CD4-positive, alpha-beta memory T cell (primary cell): Measurements from ENCODE around the gene FOXL3. TPM values are rescaled to one million over a fixed set of nuclear protein-coding genes. Genes with fewer than 3 reads are reported as not detected.
A peak's percentile ranks its signal among the peaks of the same experiment; 100 is the strongest.
"Not testable (repeated sequence)": the region's sequence is repeated elsewhere in the genome, so short reads cannot be mapped to it uniquely, and the experiment has no call there.

Source experiments
- CTCF ChIA-PET: fragments of 350-600 bp; sonication (Branson Sonifier 250); formaldehyde crosslinking; loops from one replicate; lab custom pipeline; 2021; ENCODE audit warnings: inconsistent platforms; ENCODE audit not compliant: partially characterized antibody; lab: Charles Lee
- POLR2A ChIA-PET: fragments of 350-600 bp; sonication (Branson Sonifier 250); formaldehyde crosslinking; loops from one replicate; lab custom pipeline; 2021; ENCODE audit not compliant: partially characterized antibody; lab: Charles Lee
- DNase-seq, 5 donors: peaks; one replicate each; pipeline versions ENCODE4 v3.0.0 to v3.0.0-alpha.2; 2020 to 2022; ENCODE audit warnings: mixed read lengths in 1 of 5
- H3K27ac ChIP-seq: one replicate; pipeline ENCODE4 v1.7.0; 2013; ENCODE audit warnings: low read depth, low read length
- H3K27me3 ChIP-seq: 2 replicates; pipeline ENCODE4 v1.7.0; 2013; ENCODE audit warnings: mild to moderate bottlenecking, low read length, moderate library complexity; ENCODE audit not compliant: insufficient read depth
- H3K36me3 ChIP-seq: 2 replicates; pipeline ENCODE4 v1.7.0; 2013; ENCODE audit warnings: mild to moderate bottlenecking, low read length, moderate library complexity; ENCODE audit not compliant: insufficient read depth
- H3K4me1 ChIP-seq: 2 replicates; pipeline ENCODE4 v1.7.0; 2013; ENCODE audit warnings: mild to moderate bottlenecking, low read length, moderate library complexity; ENCODE audit not compliant: insufficient read depth
- H3K4me3 ChIP-seq, 2 donors: one replicate each; pipeline ENCODE4 v1.7.0; 2013; ENCODE audit warnings: low read length in 2 of 2, mild to moderate bottlenecking in 1 of 2
- H3K9me3 ChIP-seq, 2 donors: one replicate each; pipeline ENCODE4 v1.7.0; 2013; ENCODE audit warnings: low read length in 2 of 2, control low read depth in 1 of 2; ENCODE audit not compliant: control insufficient read depth in 1 of 2
- H3K27ac Mint-ChIP-seq, 7 donors: one replicate each; pipeline ENCODE4 v1.8.0; 2020 to 2021; ENCODE audit warnings: mixed read lengths in 7 of 7, mild to moderate bottlenecking in 6 of 7, inconsistent platforms in 3 of 7, moderate library complexity in 3 of 7
- H3K27me3 Mint-ChIP-seq, 2 donors: one replicate each; pipeline ENCODE4 v1.8.0; 2020 to 2021; ENCODE audit warnings: mixed read lengths in 2 of 2
- H3K36me3 Mint-ChIP-seq, 2 donors: one replicate each; pipeline ENCODE4 v1.8.0; 2020 to 2021; ENCODE audit warnings: mixed read lengths in 2 of 2, inconsistent platforms in 1 of 2, mild to moderate bottlenecking in 1 of 2
- H3K4me1 Mint-ChIP-seq, 4 donors: one replicate each; pipeline ENCODE4 v1.8.0; 2020 to 2021; ENCODE audit warnings: mixed read lengths in 4 of 4, mild to moderate bottlenecking in 1 of 4
- H3K4me3 Mint-ChIP-seq, 8 donors: one replicate each; pipeline ENCODE4 v1.8.0; 2020 to 2021; ENCODE audit warnings: mixed read lengths in 8 of 8, mild to moderate bottlenecking in 7 of 8, moderate library complexity in 6 of 8, inconsistent platforms in 3 of 8
- H3K9me3 Mint-ChIP-seq, 8 donors: one replicate each; pipeline ENCODE4 v1.8.0; 2020 to 2021; ENCODE audit warnings: mixed read lengths in 8 of 8, mild to moderate bottlenecking in 5 of 8, inconsistent platforms in 3 of 8, moderate library complexity in 1 of 8
- intact Hi-C: fragments of 100-400 bp; cut with micrococcal nuclease; formaldehyde crosslinking; loops from one replicate; pipeline ENCODE4 v1.15.1; 2023
- polyA plus RNA-seq, 2 donors: library from polyadenylated mRNA; unstranded; fragments of 300-500 nt; fragmentation: Illumina TruSeq; gene quantifications; one replicate each; pipeline ENCODE4 v1.2.3, GENCODE V29; 2021
- total RNA-seq, 2 experiments: library from RNA; stranded (reverse); gene quantifications; one replicate each; pipeline ENCODE4 v1.2.3, GENCODE V29; 2021

FOXL3 gene
- total and polyA plus RNA-seq, 4 experiments from 2014 or later = not detected

- Histone ChIP-seq H3K4me3 (no peak overlapping the region), H3K9me3 (no peaks in the 10 kb centered on the region), H3K27ac (no peak overlapping the region), H3K36me3 (no peaks in the 10 kb centered on the region), H3K27me3 (no peaks in the 10 kb centered on the region), H3K4me1 (no peaks in the 10 kb centered on the region)
- Mint-ChIP-seq H3K36me3 (no peaks in the 10 kb centered on the region), H3K4me3 (no peak overlapping the region), H3K4me1 (peaks cover 0 to 7% (median 4%) of the 10 kb centered on the region in 4 donors), H3K27me3 (peaks cover 0 to 2% of the 10 kb centered on the region in 2 donors), H3K9me3 (peaks cover 0 to 11% (median 2%) of the 10 kb centered on the region in 8 donors), H3K27ac (no peak overlapping the region)
- CTCF ChIA-PET = no interaction called here
- intact Hi-C loops = no loop called here
- POLR2A ChIA-PET = no interaction called here
- no peak for DNase-seq
These were observed 29.3 kb upstream of the FOXL3 start for GRCh38 chr7:260441-261281.

DNA sequence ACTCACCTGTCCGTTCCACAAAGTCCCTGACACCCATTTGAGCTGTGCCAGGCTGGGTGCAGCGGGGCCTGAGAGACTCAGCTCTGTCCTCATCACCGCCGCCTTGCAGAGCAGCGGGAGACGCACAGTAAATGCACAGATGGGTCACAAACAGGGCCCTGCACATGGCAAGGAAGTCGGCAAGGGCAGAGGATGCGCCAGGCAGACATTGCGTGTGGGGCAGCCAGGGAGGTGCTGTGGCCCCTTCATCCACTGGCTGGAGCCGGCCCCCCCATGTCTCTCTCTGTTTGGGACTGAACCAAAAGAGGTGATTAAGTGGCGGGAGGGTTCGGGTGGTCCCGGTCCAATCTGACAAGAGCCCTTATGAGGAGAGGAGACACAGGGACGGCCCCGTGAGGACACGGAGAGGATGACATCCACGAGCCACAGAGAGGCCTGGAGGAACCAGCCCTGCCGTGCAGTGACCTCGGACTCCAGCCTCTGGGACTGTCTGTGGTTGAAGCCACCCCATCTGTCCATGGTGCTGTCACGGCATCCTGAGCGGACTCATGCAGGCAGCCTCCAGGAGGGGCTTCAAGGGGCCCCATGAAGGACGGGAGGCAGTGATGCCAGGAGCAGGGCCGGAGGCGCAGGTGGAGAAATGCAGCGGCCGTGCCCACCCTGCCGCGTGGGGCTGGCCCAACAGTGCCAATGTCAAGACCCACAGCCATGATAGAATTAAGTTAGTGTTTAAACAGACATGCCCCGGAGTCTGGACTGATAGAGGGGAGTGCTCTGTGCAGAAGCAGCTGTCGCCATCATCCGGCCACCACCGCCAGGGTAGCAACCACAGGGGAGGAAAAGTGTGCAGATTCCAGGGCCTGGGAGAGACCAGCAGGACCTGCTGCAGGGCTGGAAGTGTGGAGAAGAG is 28.4 kb upstream of the FOXL3 start:
- CTCF ChIA-PET = no interaction called here
- Mint-ChIP-seq H3K27me3 (peaks cover 0 to 2% of the 10 kb centered on the region in 2 donors), H3K36me3 (no peaks in the 10 kb centered on the region), H3K9me3 (peaks cover 0 to 11% (median 2%) of the 10 kb centered on the region in 8 donors), H3K27ac (peak overlapping the region in 1 of 7 donors; percentile 30), H3K4me1 (peaks cover 0 to 7% (median 4%) of the 10 kb centered on the region in 4 donors), H3K4me3 (peak overlapping the region in 1 of 8 donors; percentile 24)
- DNase-seq = no peak
- intact Hi-C loops = no loop called here
- no peak overlapping the region for H3K4me3 ChIP-seq
- no peak overlapping the region for H3K27ac ChIP-seq
- no peaks in the 10 kb centered on the region for H3K9me3 ChIP-seq
- no peaks in the 10 kb centered on the region for H3K36me3 ChIP-seq
- no peaks in the 10 kb centered on the region for H3K4me1 ChIP-seq
- no peaks in the 10 kb centered on the region for H3K27me3 ChIP-seq
- POLR2A ChIA-PET = no interaction called here

DNA sequence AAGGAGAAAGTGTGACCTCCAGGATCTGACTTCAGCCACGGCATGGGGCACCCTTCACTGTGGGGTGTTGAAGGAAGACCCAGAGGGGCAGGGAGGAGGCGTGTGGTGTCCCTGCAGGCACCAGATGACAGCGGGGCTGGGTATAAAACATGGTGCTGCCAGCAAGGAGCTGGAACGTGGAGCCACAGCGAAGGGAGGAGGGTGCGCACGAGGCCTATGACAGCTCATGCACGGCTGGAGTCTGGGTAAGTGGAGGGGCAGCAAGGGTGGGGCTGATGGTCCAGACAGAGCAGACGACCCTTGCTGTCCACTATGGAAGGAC is 27.8 kb upstream of the FOXL3 start:
- Histone ChIP-seq H3K9me3 (no peaks in the 10 kb centered on the region), H3K27ac (no peak overlapping the region), H3K27me3 (no peaks in the 10 kb centered on the region), H3K4me3 (no peak overlapping the region), H3K36me3 (no peaks in the 10 kb centered on the region), H3K4me1 (no peaks in the 10 kb centered on the region)
- intact Hi-C loops = no loop called here
- H3K4me3 Mint-ChIP-seq = peak overlapping the region in 1 of 8 donors; percentile 24
- H3K27ac Mint-ChIP-seq = peak overlapping the region in 4 of 7 donors; percentile 13 to 89 (median 74)
- peaks cover 0 to 7% (median 4%) of the 10 kb centered on the region in 4 donors for H3K4me1 Mint-ChIP-seq
- ChIA-PET CTCF (no interaction called here), POLR2A (no interaction called here)
- H3K36me3 Mint-ChIP-seq = no peaks in the 10 kb centered on the region
- H3K9me3 Mint-ChIP-seq = peaks cover 0 to 11% (median 2%) of the 10 kb centered on the region in 8 donors
- peaks cover 0 to 2% of the 10 kb centered on the region in 2 donors for H3K27me3 Mint-ChIP-seq
- no peak for DNase-seq

GRCh38 chr7:262631-263311 is 27.2 kb upstream of the FOXL3 start:
- Mint-ChIP-seq H3K4me3 (peak overlapping the region in 1 of 8 donors; percentile 24), H3K27ac (peak overlapping the region in 5 of 7 donors; percentile 13 to 89 (median 64)), H3K9me3 (peaks cover 0 to 11% (median 2%) of the 10 kb centered on the region in 8 donors)
- intact Hi-C loops, H3K9me3 ChIP-seq, H3K4me3 ChIP-seq, H3K4me1 Mint-ChIP-seq, H3K36me3 ChIP-seq, H3K4me1 ChIP-seq, H3K27ac ChIP-seq, H3K27me3 Mint-ChIP-seq, CTCF ChIA-PET, H3K36me3 Mint-ChIP-seq, H3K27me3 ChIP-seq, POLR2A ChIA-PET: not testable (repeated sequence)
- DNase-seq = peak in 3 of 5 donors; percentile 22 to 67 (median 30)

GRCh38 chr7:263483-264351 is 26.3 kb upstream of the FOXL3 start:
- CTCF ChIA-PET = interaction anchor here (0.7 kb wide), 1 partner anchor 13 kb away, joined by 3 read pairs; no protein-coding TSS in a partner anchor
- H3K36me3 Mint-ChIP-seq, H3K4me3 Mint-ChIP-seq, H3K4me3 ChIP-seq, POLR2A ChIA-PET, intact Hi-C loops, H3K9me3 ChIP-seq, H3K4me1 Mint-ChIP-seq, H3K27me3 Mint-ChIP-seq, H3K4me1 ChIP-seq, H3K36me3 ChIP-seq, H3K27me3 ChIP-seq, H3K27ac ChIP-seq: not testable (repeated sequence)
- Mint-ChIP-seq H3K9me3 (peaks cover 0 to 11% (median 3%) of the 10 kb centered on the region in 8 donors), H3K27ac (peak overlapping the region in 1 of 7 donors; percentile 29)
- DNase-seq = peak in 4 of 5 donors; percentile 28 to 67 (median 55)

- no peaks in the 10 kb centered on the region for H3K36me3 Mint-ChIP-seq
- H3K4me3 Mint-ChIP-seq = no peak overlapping the region
- intact Hi-C loops = no loop called here
- peaks cover 0 to 6% (median 4%) of the 10 kb centered on the region in 4 donors for H3K4me1 Mint-ChIP-seq
- peak in 2 of 5 donors; percentile 23 to 51 for DNase-seq
- Histone ChIP-seq H3K4me1 (no peaks in the 10 kb centered on the region), H3K36me3 (no peaks in the 10 kb centered on the region), H3K9me3 (no peaks in the 10 kb centered on the region), H3K27me3 (no peaks in the 10 kb centered on the region), H3K27ac (no peak overlapping the region), H3K4me3 (no peak overlapping the region)
- H3K9me3 Mint-ChIP-seq = peaks cover 0 to 11% (median 3%) of the 10 kb centered on the region in 8 donors
- POLR2A ChIA-PET = no interaction called here
- H3K27ac Mint-ChIP-seq = peak overlapping the region in 2 of 7 donors; percentile 68 to 75
- H3K27me3 Mint-ChIP-seq = no peaks in the 10 kb centered on the region
- CTCF ChIA-PET = interaction anchor here (0.7 kb wide), 1 partner anchor 12 kb away, joined by 3 read pairs; no protein-coding TSS in a partner anchor
These were observed 25.3 kb upstream of the FOXL3 start for GRCh38 chr7:264541-265191.
